VCaP (cell line): Measurements from ENCODE around the gene VHLL.
A peak's percentile ranks its signal among the peaks of the same experiment; 100 is the strongest.
"Not testable (repeated sequence)": the region's sequence is repeated elsewhere in the genome, so short reads cannot be mapped to it uniquely, and the experiment has no call there.

Experiments used
- H3K27ac ChIP-seq: fragments of 450-650 bp; 2 replicates; pipeline ENCODE4 v1.5.1; 2017
- CTCF ChIP-seq: fragments of 450-650 bp; conservative IDR thresholded peaks from 2 replicates; pipeline ENCODE4 v1.5.1; 2017; ENCODE audit warnings: mild to moderate bottlenecking, moderate library complexity

Gene VHLL

GRCh38 chr1:156337052-156337887, 38.2 kb upstream of the VHLL start:
- peak overlapping the region; percentile 91 for H3K27ac ChIP-seq
- TF ChIP-seq CTCF: no peak

GRCh38 chr1:156336242-156336641, 37.1 kb upstream of the VHLL start:
- peak; percentile 64 for TF ChIP-seq CTCF
- peak overlapping the region; percentile 91; the same call in 1 of the 2 replicates for H3K27ac ChIP-seq

GRCh38 chr1:156323179-156323578, 24.1 kb upstream of the VHLL start:
- H3K27ac ChIP-seq: not testable (repeated sequence)

GRCh38 chr1:156320560-156320959, 21.5 kb upstream of the VHLL start:
- TF ChIP-seq CTCF: no peak
- no peak overlapping the region for H3K27ac ChIP-seq

- peak; percentile 74 for TF ChIP-seq CTCF
Measured at GRCh38 chr1:156319664-156320063, 20.6 kb upstream of the VHLL start.

GRCh38 chr1:156316909-156317308, 17.8 kb upstream of the VHLL start:
- no peak overlapping the region for H3K27ac ChIP-seq
- TF ChIP-seq CTCF: no peak

More at GRCh38 chr1:156319664-156320063, 20.6 kb upstream of the VHLL start:
- no peak overlapping the region for H3K27ac ChIP-seq

GRCh38 chr1:156310962-156311361, 11.9 kb upstream of the VHLL start:
- no peak for TF ChIP-seq CTCF
- H3K27ac ChIP-seq: no peak overlapping the region

GRCh38 chr1:156308078-156308477, 9.0 kb upstream of the VHLL start:
- TF ChIP-seq CTCF: no peak
- no peak overlapping the region for H3K27ac ChIP-seq
